ENCODE measurements around the gene NRAS.

Gene NRAS

GRCh38 chr1:114741963-114742746 is 25.6 kb upstream of the NRAS start:
- TF ChIP-seq CTCF (IDR thresholded peaks at IDR 0.05; ENCODE audit: low read depth, low read length): no peak
- no peak overlapping the region for H3K4me3 ChIP-seq (ENCODE audit: low read depth, low read length)

GRCh38 chr1:114740331-114740730 is 23.8 kb upstream of the NRAS start:
- no peak overlapping the region for H3K4me3 ChIP-seq (ENCODE audit: low read depth, low read length)
- no peak for TF ChIP-seq CTCF (IDR thresholded peaks at IDR 0.05; ENCODE audit: low read depth, low read length)

GRCh38 chr1:114737314-114737849 is 20.8 kb upstream of the NRAS start:
- TF ChIP-seq CTCF (IDR thresholded peaks at IDR 0.05; ENCODE audit: low read depth, low read length): no peak
- H3K4me3 ChIP-seq (ENCODE audit: low read depth, low read length): no peak overlapping the region

- no peak for TF ChIP-seq CTCF (IDR thresholded peaks at IDR 0.05; ENCODE audit: low read depth, low read length)
Observed at GRCh38 chr1:114735479-114735878, 18.9 kb upstream of the NRAS start.

GRCh38 chr1:114729782-114730181 is 13.2 kb upstream of the NRAS start:
- no peak overlapping the region for H3K4me3 ChIP-seq (ENCODE audit: low read depth, low read length)
- TF ChIP-seq CTCF (IDR thresholded peaks at IDR 0.05; ENCODE audit: low read depth, low read length): no peak

More at GRCh38 chr1:114735479-114735878, 18.9 kb upstream of the NRAS start:
- H3K4me3 ChIP-seq (ENCODE audit: low read depth, low read length): no peak overlapping the region

- TF ChIP-seq CTCF (IDR thresholded peaks at IDR 0.05; ENCODE audit: low read depth, low read length): no peak
- H3K4me3 ChIP-seq (ENCODE audit: low read depth, low read length): no peak overlapping the region
Observed at GRCh38 chr1:114728553-114728952, 12.0 kb upstream of the NRAS start.

- H3K4me3 ChIP-seq (ENCODE audit: low read depth, low read length): no peak overlapping the region
- TF ChIP-seq CTCF (IDR thresholded peaks at IDR 0.05; ENCODE audit: low read depth, low read length): no peak
Observed at GRCh38 chr1:114725230-114725629, 8.7 kb upstream of the NRAS start.

All from WI38 (cell line).